HG03378 (cell line): ENCODE data around the gene GPS2.

ENCODE experiments used
- ATAC-seq: cut with Tn5 transposase; IDR thresholded peaks from one replicate; pipeline ENCODE4 v1.9.1; 2021; ENCODE audit warnings: mild to moderate bottlenecking, moderate library complexity; ENCODE audit not compliant: unreplicated experiment

Gene GPS2

GRCh38 chr17:7293816-7294613 is 21.1 kb downstream of the GPS2 start:
- ATAC-seq, result no peak

DNA sequence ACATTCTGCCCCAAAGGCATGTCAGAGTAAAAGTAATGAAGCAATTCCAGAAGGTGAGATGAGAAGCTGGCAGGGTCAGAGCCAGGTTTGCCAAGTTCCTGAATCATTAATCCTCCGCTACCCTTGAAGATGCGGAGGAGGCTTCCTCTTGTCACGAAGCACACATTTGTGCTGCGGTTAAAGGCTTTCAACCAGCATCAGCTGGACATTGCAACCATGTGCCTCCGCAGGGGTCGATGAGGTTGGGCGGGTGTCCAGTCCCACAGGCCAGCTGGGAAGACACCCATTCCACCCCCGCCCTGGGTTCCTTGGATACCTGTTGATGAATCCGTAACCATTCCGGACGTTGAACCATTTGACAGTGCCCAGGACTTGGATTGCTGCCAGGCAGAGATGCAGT is 22.0 kb downstream of the GPS2 start:
- no peak for ATAC-seq

GRCh38 chr17:7292729-7293128 is 22.4 kb downstream of the GPS2 start:
- ATAC-seq, result no peak

DNA sequence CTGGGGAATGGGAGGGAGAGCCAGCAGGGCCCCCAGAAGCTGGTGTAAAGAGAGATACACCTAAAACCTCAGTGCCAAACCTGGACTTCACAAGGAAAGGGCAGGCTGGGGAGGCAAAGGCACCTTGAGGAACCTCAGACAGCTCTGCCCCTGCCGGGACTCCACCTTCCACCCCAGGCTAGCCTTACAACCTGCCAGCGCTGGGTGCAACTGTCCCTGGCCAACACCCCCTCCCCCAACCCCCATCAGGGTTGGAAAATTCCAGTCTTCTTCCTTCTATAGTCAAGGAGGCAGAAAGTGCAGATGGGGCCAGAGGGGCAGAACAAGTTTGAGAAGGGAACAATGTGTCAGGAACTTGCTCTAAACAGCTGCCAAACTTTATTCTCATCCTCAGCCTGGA is 23.0 kb downstream of the GPS2 start:
- ATAC-seq, result no peak

DNA sequence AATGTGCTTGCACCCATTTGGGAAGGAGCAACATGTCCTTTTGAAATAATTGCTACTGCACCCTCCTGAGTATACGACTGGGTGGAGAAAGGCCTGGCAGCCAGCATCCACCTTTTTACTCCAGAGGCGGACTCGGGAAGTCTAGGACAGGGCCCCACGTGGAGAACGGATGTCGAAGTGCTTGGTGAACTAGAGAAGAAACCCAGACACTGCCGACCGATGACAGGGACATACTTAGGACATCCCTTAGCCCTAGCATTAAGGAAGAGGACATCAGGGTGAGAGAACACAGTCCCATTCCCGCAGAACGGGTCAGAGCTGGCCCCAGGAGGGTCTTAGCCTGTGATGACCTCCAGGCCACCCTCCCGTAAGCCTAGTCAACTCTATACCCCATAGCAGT is 24.5 kb downstream of the GPS2 start:
- ATAC-seq, result no peak

DNA sequence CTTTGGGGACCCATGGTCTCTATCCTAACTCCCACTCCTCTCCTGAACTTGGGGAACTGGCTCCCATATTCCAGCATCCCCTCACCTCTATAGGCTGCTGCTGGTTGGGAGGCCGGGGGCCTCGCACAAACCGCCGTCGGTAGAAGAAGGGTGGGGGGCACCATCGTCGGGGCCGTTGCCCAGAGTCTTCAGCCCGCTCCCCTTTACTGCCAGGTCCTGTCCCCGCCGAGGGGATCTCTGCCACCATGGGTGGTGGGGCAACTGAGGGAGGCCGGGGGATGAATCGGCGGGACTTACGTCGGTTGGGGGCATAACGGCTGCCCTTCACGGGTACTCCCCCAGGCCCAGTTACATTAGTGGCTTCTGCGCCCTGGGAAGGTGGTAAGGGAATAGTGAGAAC is 25.0 kb downstream of the GPS2 start:
- ATAC-seq, result no peak

DNA sequence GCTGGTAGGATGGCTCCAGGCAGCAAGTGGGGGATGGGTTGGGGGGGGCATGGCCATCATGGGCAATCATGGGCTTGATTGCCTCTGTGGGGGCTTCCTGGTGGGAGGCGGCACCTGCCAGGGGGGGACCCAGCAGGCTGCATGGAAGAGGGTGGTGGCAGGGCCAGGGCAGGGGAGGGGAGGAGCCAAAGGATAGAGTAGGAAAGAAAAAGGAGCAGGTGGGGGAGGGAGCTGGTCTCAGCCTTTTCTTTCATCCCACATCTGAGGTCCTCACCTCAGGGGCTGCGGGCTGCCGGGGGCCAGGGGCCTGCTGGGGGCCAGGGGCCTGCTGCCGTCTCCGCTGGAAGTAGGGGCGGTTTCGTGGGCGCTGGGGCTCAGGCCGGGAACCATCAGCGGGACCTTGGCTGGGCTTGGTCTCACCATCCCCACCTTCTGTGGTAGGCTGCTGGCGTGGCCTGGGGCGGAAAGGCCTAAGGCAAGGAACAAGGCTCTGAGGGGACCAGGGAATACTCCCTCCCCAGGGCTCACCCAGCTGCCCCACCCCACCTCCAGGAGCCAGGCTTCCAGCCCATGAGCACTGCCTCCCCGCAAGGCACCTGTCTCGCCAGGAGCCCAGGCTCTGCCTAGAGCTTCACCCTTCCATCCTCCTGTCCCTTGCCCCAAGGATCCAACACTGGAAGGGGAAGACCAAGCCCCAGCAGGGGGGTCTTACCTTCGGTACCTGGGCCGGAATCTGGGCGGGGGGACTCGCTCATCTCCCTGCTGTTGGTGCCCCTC is 25.7 kb downstream of the GPS2 start:
- no peak for ATAC-seq

GRCh38 chr17:7285679-7286078 is 29.5 kb downstream of the GPS2 start:
- ATAC-seq, result no peak

DNA sequence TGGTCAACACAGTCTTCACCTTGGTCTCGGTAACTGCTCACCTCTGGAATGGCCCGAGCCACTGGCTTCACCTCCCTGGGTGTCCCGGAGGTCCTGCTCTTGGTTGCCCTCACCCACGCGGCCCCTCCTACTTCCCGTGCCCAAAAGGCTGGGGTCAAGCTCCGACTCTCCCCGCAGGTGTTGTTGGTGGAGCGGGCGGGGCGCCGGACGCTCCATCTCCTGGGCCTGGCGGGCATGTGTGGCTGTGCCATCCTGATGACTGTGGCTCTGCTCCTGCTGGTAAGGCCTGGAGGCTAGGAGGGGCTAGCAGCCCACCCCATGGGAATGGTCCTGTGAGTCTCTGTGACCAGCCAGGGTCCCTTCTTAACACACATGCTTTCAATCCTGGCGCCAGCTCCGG is 30.2 kb downstream of the GPS2 start:
- no peak for ATAC-seq

GRCh38 chr17:7283471-7284216 is 31.5 kb downstream of the GPS2 start:
- ATAC-seq, result no peak

DNA sequence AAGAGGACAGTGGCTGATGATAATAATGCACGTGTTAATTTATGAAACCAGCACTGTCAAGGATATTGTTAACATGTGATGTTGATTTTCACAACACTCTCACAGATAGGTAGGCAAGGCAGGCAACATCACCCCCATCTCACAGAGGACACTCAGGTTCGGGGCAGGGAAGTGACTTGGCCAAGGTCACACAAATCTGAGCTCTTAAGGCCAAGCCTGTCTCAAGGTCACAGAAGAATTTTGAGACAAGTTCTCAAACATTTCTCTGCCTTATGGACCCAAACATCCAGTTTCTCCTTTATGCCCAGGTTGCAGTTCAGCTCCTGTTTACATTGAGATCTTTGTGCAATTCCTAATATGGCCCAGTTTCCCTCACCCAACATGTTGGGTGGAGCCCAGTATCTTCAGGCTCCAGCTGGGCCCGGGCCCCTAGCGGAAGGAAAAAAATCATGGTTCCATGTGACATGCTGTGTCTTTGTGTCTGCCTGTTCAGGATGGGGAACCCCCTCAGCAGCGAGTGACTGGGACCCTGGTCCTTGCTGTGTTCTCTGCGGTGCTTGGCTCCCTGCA is 32.3 kb downstream of the GPS2 start:
- no peak for ATAC-seq

DNA sequence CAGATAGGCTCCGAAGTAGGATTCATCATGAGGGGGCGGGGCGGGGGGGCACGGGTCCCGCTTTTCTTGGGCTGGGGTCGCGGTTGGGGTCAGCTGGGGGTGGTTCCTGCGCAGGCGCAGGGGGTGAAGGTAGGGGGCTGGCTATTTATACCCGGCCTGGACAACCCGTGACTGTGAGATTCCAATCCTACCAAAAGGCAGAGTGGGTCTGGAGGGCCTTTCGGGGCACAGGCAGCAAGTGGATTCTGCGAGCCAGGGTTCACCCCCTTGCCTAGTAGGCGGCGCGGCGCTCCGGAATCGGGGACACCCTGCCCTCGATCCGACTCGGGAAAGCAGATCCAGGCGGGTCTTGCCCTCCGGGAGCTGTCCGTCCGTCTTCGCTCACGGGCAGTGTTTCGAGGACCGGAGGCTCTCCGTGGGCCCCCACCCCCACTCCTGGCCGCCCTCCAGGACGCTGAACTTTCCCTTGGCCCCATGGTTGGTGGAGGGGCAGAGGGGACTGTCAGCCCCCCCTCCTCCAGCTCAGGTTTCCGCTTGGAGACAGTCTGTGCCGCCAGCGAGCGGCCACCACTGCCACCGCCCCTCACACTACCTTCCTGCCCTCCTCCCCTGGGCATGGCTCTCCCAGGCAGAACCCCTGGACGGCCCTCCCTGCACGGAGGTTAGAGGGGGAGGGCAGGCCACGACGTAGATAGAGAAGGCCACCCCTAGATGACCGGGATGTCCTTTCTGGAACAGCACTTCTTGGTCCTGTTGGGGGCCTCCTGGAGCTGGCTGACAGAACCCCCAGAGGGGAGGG is 33.0 kb downstream of the GPS2 start:
- no peak for ATAC-seq

DNA sequence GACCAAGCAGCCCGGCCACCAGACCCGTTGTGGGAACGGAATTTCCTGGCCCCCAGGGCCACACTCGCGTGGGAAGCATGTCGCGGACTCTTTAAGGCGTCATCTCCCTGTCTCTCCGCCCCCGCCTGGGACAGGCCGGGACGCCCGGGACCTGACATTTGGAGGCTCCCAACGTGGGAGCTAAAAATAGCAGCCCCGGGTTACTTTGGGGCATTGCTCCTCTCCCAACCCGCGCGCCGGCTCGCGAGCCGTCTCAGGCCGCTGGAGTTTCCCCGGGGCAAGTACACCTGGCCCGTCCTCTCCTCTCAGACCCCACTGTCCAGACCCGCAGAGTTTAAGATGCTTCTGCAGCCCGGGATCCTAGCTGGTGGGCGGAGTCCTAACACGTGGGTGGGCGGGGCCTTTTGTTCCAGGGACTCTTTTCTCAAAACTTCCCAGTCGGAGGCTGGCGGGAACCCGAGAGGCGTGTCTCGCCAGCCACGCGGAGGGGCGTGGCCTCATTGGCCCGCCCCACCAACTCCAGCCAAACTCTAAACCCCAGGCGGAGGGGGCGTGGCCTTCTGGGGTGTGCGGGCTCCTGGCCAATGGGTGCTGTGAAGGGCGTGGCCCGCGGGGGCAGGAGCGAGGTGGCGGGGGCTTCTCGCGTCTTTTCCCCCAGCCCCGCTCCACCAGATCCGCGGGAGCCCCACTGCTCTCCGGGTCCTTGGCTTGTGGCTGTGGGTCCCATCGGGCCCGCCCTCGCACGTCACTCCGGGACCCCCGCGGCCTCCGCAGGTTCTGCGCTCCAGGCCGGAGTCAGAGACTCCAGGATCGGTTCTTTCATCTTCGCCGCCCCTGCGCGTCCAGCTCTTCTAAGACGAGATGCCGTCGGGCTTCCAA is 33.8 kb downstream of the GPS2 start, which contains the start of gene SLC2A4:
Gene SLC2A4, plus strand, starts transcription at position 645 of the 879 bp plus-strand sequence. Its CDS starts 217 bp downstream, at position 862.
- ATAC-seq, result no peak

- peak; percentile 57 for ATAC-seq
Measured at GRCh38 chr17:7280519-7281073, 34.6 kb downstream of the GPS2 start.

DNA sequence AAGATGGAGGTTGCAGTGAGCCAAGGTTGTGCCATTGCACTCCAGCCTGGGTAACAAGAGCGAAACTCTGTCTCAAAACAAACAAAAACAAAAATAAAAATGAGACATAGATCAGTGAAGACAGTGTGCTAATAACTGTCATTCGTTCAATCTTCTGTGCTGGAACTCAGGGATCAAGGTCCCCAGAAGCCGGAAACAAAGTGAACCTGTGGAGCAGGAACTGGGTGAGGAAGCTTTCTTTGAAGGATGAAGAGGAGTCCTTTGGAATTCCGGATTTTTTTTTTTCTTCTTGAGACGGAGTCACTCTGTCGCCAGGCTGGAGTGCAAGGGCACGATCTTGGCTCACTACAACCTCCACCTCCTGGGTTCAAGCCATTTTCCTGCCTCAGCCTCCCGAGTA is 35.7 kb downstream of the GPS2 start:
- no peak for ATAC-seq

DNA sequence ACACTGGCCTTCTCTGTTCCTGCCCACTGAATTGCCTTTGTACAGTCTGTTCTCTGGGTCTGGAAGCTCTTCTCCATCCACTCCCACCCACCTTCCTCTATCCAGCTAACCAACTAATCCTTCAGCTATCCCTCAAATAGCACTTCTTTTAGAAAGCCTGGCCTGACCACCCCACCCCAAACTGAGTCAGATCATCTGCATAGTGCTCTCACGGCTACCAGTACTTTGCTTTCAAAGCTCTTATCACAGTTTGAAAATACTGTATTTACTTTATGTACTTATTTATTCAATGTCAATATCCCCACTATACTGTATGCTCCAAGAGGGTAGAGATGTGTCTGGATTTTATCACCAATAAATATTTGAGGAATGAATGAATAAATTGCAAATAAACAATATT is 48.4 kb downstream of the GPS2 start:
- no peak for ATAC-seq

GRCh38 chr17:7263801-7264078 is 51.4 kb downstream of the GPS2 start:
- ATAC-seq, result no peak

- ATAC-seq, result no peak
Measured at GRCh38 chr17:7262935-7263800, 52.0 kb downstream of the GPS2 start.
